Measurements from ENCODE around the gene RNF223. TPM values are rescaled to one million over a fixed set of nuclear protein-coding genes. Genes with fewer than 3 reads are reported as not detected.

The RNF223 gene
- total RNA-seq, 1 experiment from 2014 or later, result 6.3 TPM

- DNase-seq (ENCODE audit: low read depth, low spot score) (no peak), ATAC-seq (no peak)
- H4K20me1 ChIP-seq (ENCODE audit: insufficient read depth), result no peaks in the 10 kb centered on the region
- peak overlapping the region; percentile 98 for H3K4me2 ChIP-seq (ENCODE audit: low read length)
- peak overlapping the region; percentile 63 to 70 for H3K4me3 ChIP-seq (replicated peaks in 1 of 2; ENCODE audit: low read depth in 1 of 2, low read length in 2 of 2)
- no peak overlapping the region for H2AFZ ChIP-seq (ENCODE audit: low read depth, low read length, poor library complexity, severe bottlenecking)
- H3K36me3 ChIP-seq (ENCODE audit: control insufficient read depth in 1 of 2, insufficient read depth in 2 of 2, low read length in 2 of 2), result no peaks in the 10 kb centered on the region
- no TSS peak for BruUV-seq (replicated peaks)
- peaks cover 36 to 61% of the 10 kb centered on the region in 2 experiments for H3K4me1 ChIP-seq (ENCODE audit: control insufficient read depth in 1 of 2, insufficient read depth in 2 of 2, low read length in 2 of 2)
- ChIA-PET RAD21 (ENCODE audit: low non-redundant PET in 1 of 2, low total read pairs in 2 of 2, uncharacterized antibody in 2 of 2, unreplicated experiment in 2 of 2) (no interaction called here), CTCF (no interaction called here), POLR2A (interaction anchor here (1.2 kb wide), 1 partner anchor 9 kb away, joined by 11 read pairs; no protein-coding TSS in a partner anchor)
- peak overlapping the region; percentile 91 for H3K27ac ChIP-seq (ENCODE audit: low read depth, low read length)
- intact Hi-C loops (cut with micrococcal nuclease), result loop anchor here (5.0 kb wide), 1 partner anchor 274 kb away; the partner anchor contains the start of gene DVL1
- peak overlapping the region; percentile 82 for H3K9ac ChIP-seq (ENCODE audit: low read length)
- no peaks in the 10 kb centered on the region for H3K9me2 ChIP-seq (ENCODE audit: insufficient read depth)
- H3K9me3 ChIP-seq (ENCODE audit: control insufficient read depth in 1 of 2, insufficient read depth in 1 of 2, low read depth in 1 of 2, low read length in 2 of 2), result no peaks in the 10 kb centered on the region
- H3K79me2 ChIP-seq (ENCODE audit: insufficient read depth, low read length), result peaks cover 3% of the 10 kb centered on the region; the same call in 1 of the 2 replicates
- TF ChIP-seq REST (IDR thresholded peaks at IDR 0.05; ENCODE audit: low read depth), result no peak
- TF ChIP-seq CBX3 (IDR thresholded peaks at IDR 0.05; ENCODE audit: low read depth), result no peak
- no peak for TF ChIP-seq ZFX (IDR thresholded peaks at IDR 0.05)
- TF ChIP-seq SP1 (IDR thresholded peaks at IDR 0.05; ENCODE audit: low read depth), result no peak
- TF ChIP-seq ZBTB33 (IDR thresholded peaks at IDR 0.05; ENCODE audit: extremely low read depth, insufficient replicate concordance, low read length), result no peak
- no peak for TF ChIP-seq SRF (IDR thresholded peaks at IDR 0.05; ENCODE audit: low read depth)
- no peak for TF ChIP-seq SIN3A (IDR thresholded peaks at IDR 0.05; ENCODE audit: low read depth)
- TF ChIP-seq FOSL1 (IDR thresholded peaks at IDR 0.05; ENCODE audit: low read depth), result no peak
- no peak for TF ChIP-seq YY1 (IDR thresholded peaks at IDR 0.05; ENCODE audit: extremely low read depth, insufficient replicate concordance, low read depth, low read length)
- TF ChIP-seq CEBPB (IDR thresholded peaks at IDR 0.05; ENCODE audit: low read depth), result no peak
- no peak for TF ChIP-seq CTCF (IDR thresholded peaks at IDR 0.05 in 2 of 3, conservative IDR thresholded peaks at IDR 0.05 in 1 of 3; ENCODE audit: borderline replicate concordance in 1 of 3, insufficient read depth in 1 of 3, low read depth in 2 of 3, low read length in 2 of 3)
- TF ChIP-seq POLR2AphosphoS5 (IDR thresholded peaks at IDR 0.05; ENCODE audit: low read depth, low read length), result no peak
- TF ChIP-seq RAD21 (IDR thresholded peaks at IDR 0.05; ENCODE audit: low read depth), result no peak
- no peak for TF ChIP-seq EZH2phosphoT487 (IDR thresholded peaks at IDR 0.05; ENCODE audit: borderline replicate concordance)
- no peak for TF ChIP-seq POLR2A (IDR thresholded peaks at IDR 0.05; ENCODE audit: borderline replicate concordance, extremely low read depth, insufficient read depth, insufficient read length)
- no peak for TF ChIP-seq ZNF274 (IDR thresholded peaks at IDR 0.05; ENCODE audit: low read depth, low read length)
- TF ChIP-seq TCF7L2 (IDR thresholded peaks at IDR 0.05; ENCODE audit: borderline replicate concordance, extremely low read depth, insufficient read depth, insufficient read length), result no peak
- TF ChIP-seq JUND (IDR thresholded peaks at IDR 0.05), result no peak
- H3K27me3 ChIP-seq (ENCODE audit: insufficient read depth, low read length), result no peaks in the 10 kb centered on the region
Observed at GRCh38 chr1:1072849-1073742, 1.0 kb downstream of the RNF223 start.
